Cardiac muscle cell (in vitro differentiated cells and primary cell): ENCODE results near the gene MYO3B. TPM values are rescaled to one million over a fixed set of nuclear protein-coding genes. Genes with fewer than 3 reads are reported as not detected.

Experiments used
- DNase-seq, 2 donors: peaks; one replicate each; pipeline versions ENCODE4 v3.0.0 to v3.0.0-alpha.2; 2010 to 2017; ENCODE audit warnings: low read depth in 1 of 2, low spot score in 1 of 2
- H3K27ac ChIP-seq: fragments of 200-600 bp; sonication (generic); 2 replicates; pipeline ENCODE4 v1.5.1; 2016
- H3K27me3 ChIP-seq: fragments of 200-600 bp; sonication (generic); 2 replicates; pipeline ENCODE4 v1.6.0; 2016; ENCODE audit warnings: control low read depth
- H3K36me3 ChIP-seq: fragments of 200-600 bp; sonication (generic); 2 replicates; pipeline ENCODE4 v1.5.1; 2016; ENCODE audit warnings: control low read depth
- H3K4me1 ChIP-seq: fragments of 200-600 bp; sonication (generic); 2 replicates; pipeline ENCODE4 v1.8.1; 2017; ENCODE audit warnings: low read depth, mild to moderate bottlenecking, mixed run types
- H3K4me3 ChIP-seq: fragments of 200-600 bp; sonication (generic); 2 replicates; pipeline ENCODE4 v1.5.1; 2016; ENCODE audit warnings: mild to moderate bottlenecking
- H3K9me3 ChIP-seq: fragments of 200-600 bp; sonication (generic); 2 replicates; pipeline ENCODE4 v1.5.1; 2017; ENCODE audit warnings: low read depth, mild to moderate bottlenecking, control low read depth
- CTCF ChIP-seq: IDR thresholded peaks from 2 replicates; pipeline ENCODE4 v1.5.1; 2012; ENCODE audit warnings: low read depth, mild to moderate bottlenecking, low read length
- polyA plus RNA-seq: library from polyadenylated mRNA; unstranded; fragments of >200 nt; fragmentation: Nextera tagmentation; extraction: Ambion mirVana; gene quantifications from 2 replicates; pipeline ENCODE4 v1.2.1, GENCODE V29; 2016
- total RNA-seq: library from RNA; depleted of rRNA; stranded (reverse); fragments of >200 nt; gene quantifications from 2 replicates; pipeline ENCODE4 v1.2.3, GENCODE V29; 2016

The MYO3B gene
- total and polyA plus RNA-seq, 2 experiments from 2014 or later, result not detected

- DNase-seq, result no peak
- no peak overlapping the region for H3K27ac ChIP-seq
- peaks cover 68% of the 10 kb centered on the region for H3K27me3 ChIP-seq
- no peaks in the 10 kb centered on the region for H3K9me3 ChIP-seq
- H3K4me1 ChIP-seq, result no peaks in the 10 kb centered on the region
- no peak for TF ChIP-seq CTCF
- H3K36me3 ChIP-seq, result no peaks in the 10 kb centered on the region
- H3K4me3 ChIP-seq, result no peak overlapping the region
These were observed 69.4 kb downstream of the MYO3B start for GRCh38 chr2:170247333-170247732.

GRCh38 chr2:170247882-170248393 is 70.0 kb downstream of the MYO3B start:
- no peak for DNase-seq
- Histone ChIP-seq H3K4me1 (no peaks in the 10 kb centered on the region), H3K4me3 (no peak overlapping the region), H3K27me3 (peaks cover 64% of the 10 kb centered on the region), H3K9me3 (no peaks in the 10 kb centered on the region), H3K27ac (no peak overlapping the region), H3K36me3 (no peaks in the 10 kb centered on the region)
- no peak for TF ChIP-seq CTCF

GRCh38 chr2:170248574-170249393 is 70.8 kb downstream of the MYO3B start:
- no peak for TF ChIP-seq CTCF
- Histone ChIP-seq H3K4me1 (no peaks in the 10 kb centered on the region), H3K9me3 (no peaks in the 10 kb centered on the region), H3K4me3 (no peak overlapping the region), H3K36me3 (no peaks in the 10 kb centered on the region), H3K27me3 (peaks cover 55% of the 10 kb centered on the region), H3K27ac (no peak overlapping the region)
- no peak for DNase-seq

GRCh38 chr2:170249761-170250160 is 71.8 kb downstream of the MYO3B start:
- Histone ChIP-seq H3K4me3 (no peak overlapping the region), H3K27me3 (peaks cover 56% of the 10 kb centered on the region), H3K27ac (no peak overlapping the region), H3K9me3 (no peaks in the 10 kb centered on the region), H3K36me3 (no peaks in the 10 kb centered on the region), H3K4me1 (no peaks in the 10 kb centered on the region)
- no peak for TF ChIP-seq CTCF
- DNase-seq, result no peak

- Histone ChIP-seq H3K27ac (no peak overlapping the region), H3K4me1 (no peaks in the 10 kb centered on the region), H3K9me3 (no peaks in the 10 kb centered on the region), H3K4me3 (no peak overlapping the region), H3K27me3 (peaks cover 54% of the 10 kb centered on the region), H3K36me3 (no peaks in the 10 kb centered on the region)
- no peak for DNase-seq
- no peak for TF ChIP-seq CTCF
These were observed 72.6 kb downstream of the MYO3B start for GRCh38 chr2:170250584-170250983.
